Non-pigmented ciliary epithelial cell (primary cell): ENCODE results near the gene HOXD11.

Source experiments
- DNase-seq: peaks from one replicate; pipeline ENCODE4 v3.0.0-alpha.2; 2010; ENCODE audit warnings: low read depth

Gene HOXD11

GRCh38 chr2:176106581-176107539 is at the start of gene HOXD11:
HOXD11 (plus strand) TSS chr2:176107280; CDS start chr2:176107356, 76 bp downstream.
- DNase-seq: no peak

GRCh38 chr2:176063958-176064357 is 43.1 kb upstream of the HOXD11 start:
- no peak for DNase-seq

GRCh38 chr2:176066645-176067588 is 40.2 kb upstream of the HOXD11 start:
- DNase-seq: no peak

GRCh38 chr2:176067589-176068418 is 39.3 kb upstream of the HOXD11 start:
- DNase-seq: no peak

GRCh38 chr2:176068419-176068832 is 38.7 kb upstream of the HOXD11 start:
- no peak for DNase-seq

- DNase-seq: no peak
Measured at GRCh38 chr2:176071330-176072291, 35.5 kb upstream of the HOXD11 start.

GRCh38 chr2:176072292-176072669 is 34.8 kb upstream of the HOXD11 start:
- DNase-seq: no peak

- no peak for DNase-seq
Measured at GRCh38 chr2:176072951-176073904, 33.9 kb upstream of the HOXD11 start.

GRCh38 chr2:176074919-176075425 is 32.1 kb upstream of the HOXD11 start:
- DNase-seq: no peak

- no peak for DNase-seq
Measured at GRCh38 chr2:176075481-176075880, 31.6 kb upstream of the HOXD11 start.

GRCh38 chr2:176076063-176076462 is 31.0 kb upstream of the HOXD11 start:
- no peak for DNase-seq

GRCh38 chr2:176076796-176077195 is 30.3 kb upstream of the HOXD11 start:
- no peak for DNase-seq

- DNase-seq: no peak
Measured at GRCh38 chr2:176078541-176079284, 28.4 kb upstream of the HOXD11 start.

- no peak for DNase-seq
Measured at GRCh38 chr2:176079285-176079830, 27.7 kb upstream of the HOXD11 start.

GRCh38 chr2:176079831-176080539 is 27.1 kb upstream of the HOXD11 start:
- DNase-seq: no peak

GRCh38 chr2:176080540-176081375 is 26.3 kb upstream of the HOXD11 start:
- no peak for DNase-seq
